ENCODE data around the gene ALK.

DNA sequence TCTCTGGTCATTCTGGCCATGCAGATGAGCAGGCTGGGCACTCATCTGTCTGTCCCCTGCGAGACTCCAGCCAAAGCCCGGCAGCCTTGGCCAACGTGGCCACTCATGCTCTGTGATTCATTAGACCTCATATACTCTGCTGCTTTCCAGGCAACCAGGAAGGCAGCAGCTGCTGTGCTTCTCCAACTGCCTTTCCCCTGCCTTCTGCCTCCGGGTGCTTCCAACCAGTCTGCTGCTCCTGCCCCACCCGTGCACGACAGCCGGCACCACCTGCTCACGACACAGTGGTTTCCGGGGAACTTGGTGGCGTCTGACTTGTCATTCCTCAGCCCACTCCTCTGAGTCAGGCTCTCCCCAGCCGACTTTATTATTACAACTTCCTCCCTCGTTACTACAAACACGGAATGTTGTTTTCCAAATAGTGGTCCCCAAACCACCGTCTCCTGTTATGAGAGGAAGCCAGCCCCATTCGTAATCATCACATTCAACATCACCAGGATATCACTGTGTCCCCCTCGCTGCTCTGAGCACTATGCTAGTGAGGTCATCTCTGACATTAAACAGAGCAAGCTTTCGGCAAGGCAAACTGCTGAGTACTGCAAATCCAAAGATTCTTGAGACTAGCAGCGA lies 392.4 kb downstream of the ALK start:
- TF ChIP-seq CTCF (IDR thresholded peaks at IDR 0.05) (no peak), EZH2 (IDR thresholded peaks at IDR 0.05; ENCODE audit: borderline replicate concordance, insufficient read depth, low read depth, low read length, poor library complexity, severe bottlenecking) (no peak)
